SIG-M5 (cell line): ENCODE measurements around the gene MTARC2.

ENCODE experiments used
- DNase-seq: peaks from one replicate; lab custom pipeline; 2025; lab: John Stamatoyannopoulos, UW

The MTARC2 gene

DNA sequence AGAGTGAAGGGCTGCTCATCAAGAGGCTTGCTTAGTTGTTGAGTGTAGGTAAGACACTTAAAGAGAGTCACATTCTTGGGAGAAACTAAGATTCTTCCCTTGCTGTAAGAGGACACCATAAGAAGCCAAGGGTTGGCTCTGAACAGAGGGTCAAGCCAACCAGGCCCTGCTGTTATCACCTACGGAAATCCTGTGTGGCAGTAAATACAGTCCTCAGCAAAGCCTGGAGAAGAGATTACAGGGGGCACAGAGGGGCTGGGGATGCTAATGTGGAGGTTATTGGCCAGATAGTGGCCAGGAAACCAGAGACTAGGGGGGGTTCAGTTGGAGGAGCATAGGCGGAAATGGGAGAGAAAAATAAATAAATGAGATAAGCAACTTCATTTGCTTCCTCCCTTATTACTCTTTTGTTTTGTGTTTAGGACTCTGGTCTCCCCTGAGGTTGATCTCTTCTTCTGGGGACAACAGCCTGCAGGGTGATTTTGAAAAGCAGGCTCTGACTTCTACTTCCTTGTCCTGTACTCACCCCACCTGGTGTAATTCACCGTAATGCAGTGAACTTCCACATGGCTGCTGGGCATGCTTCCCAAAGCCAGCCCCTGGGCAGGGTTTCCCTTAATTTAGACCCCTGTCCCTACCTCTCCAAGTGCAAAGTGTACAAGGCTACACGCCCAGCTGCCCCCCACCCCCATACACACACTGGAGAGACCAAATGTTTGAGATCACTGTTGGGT lies 79.5 kb downstream of the MTARC2 start:
- DNase-seq = no peak

- DNase-seq = no peak
Observed at GRCh38 chr1:220828179-220828490, 80.0 kb downstream of the MTARC2 start.

DNA sequence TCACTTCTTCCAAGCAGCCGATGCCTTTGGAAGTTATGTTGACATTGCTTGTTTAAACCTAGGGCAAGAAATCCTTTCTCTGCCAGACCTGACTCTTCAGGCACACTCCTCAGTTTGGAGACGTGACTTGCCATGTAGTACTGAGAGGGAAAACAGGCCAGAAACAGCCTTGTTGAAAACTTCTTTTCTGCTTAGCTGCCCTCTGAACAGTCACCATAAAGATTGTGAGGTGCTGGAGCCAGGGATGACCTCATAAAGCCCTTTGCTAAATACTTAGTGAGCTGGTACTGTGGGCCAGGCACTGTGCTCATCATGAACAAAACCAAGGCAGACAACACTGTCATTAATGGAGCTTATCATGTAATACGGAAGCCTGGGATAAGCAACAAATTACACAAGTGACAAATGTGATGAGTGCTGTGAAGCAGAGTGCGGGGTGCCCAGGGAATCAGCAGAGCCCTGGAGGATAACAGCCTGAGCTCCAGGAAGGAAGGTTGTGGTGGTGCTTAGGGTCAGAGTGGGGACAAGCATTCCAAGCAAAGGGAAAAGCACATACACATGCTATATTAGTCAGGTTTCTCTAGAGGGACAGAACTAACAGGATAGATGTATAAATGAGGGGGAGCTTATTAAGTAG lies 80.9 kb downstream of the MTARC2 start:
- no peak for DNase-seq

- no peak for DNase-seq
Observed at GRCh38 chr1:220833436-220833835, 85.3 kb downstream of the MTARC2 start.
